Measurements from ENCODE around the gene TMEM132D.

TMEM132D gene

GRCh38 chr12:129825316-129825715, 78.5 kb downstream of the TMEM132D start:
- no peak for DNase-seq

GRCh38 chr12:129821964-129822363, 81.9 kb downstream of the TMEM132D start:
- DNase-seq: no peak

GRCh38 chr12:129819391-129819790, 84.4 kb downstream of the TMEM132D start:
- no peak for DNase-seq

- DNase-seq: no peak
Measured at GRCh38 chr12:129815846-129816245, 88.0 kb downstream of the TMEM132D start.

GRCh38 chr12:129811963-129812362, 91.9 kb downstream of the TMEM132D start:
- no peak for DNase-seq

GRCh38 chr12:129807136-129807535, 96.7 kb downstream of the TMEM132D start:
- DNase-seq: no peak

GRCh38 chr12:129791396-129791795, 112.4 kb downstream of the TMEM132D start:
- no peak for DNase-seq

GRCh38 chr12:129790930-129791329, 112.9 kb downstream of the TMEM132D start:
- DNase-seq: no peak

- no peak for DNase-seq
Measured at GRCh38 chr12:129790331-129790730, 113.5 kb downstream of the TMEM132D start.

GRCh38 chr12:129789921-129790320, 113.9 kb downstream of the TMEM132D start:
- DNase-seq: no peak

- no peak for DNase-seq
Measured at GRCh38 chr12:129788506-129789084, 115.2 kb downstream of the TMEM132D start.

- DNase-seq: no peak
Measured at GRCh38 chr12:129779989-129780388, 123.8 kb downstream of the TMEM132D start.

- no peak for DNase-seq
Measured at GRCh38 chr12:129779033-129779432, 124.8 kb downstream of the TMEM132D start.

GRCh38 chr12:129776977-129777667, 126.7 kb downstream of the TMEM132D start:
- DNase-seq: no peak

- DNase-seq: no peak
Measured at GRCh38 chr12:129772501-129773493, 131.0 kb downstream of the TMEM132D start.

- no peak for DNase-seq
Measured at GRCh38 chr12:129771238-129771637, 132.6 kb downstream of the TMEM132D start.

GRCh38 chr12:129765719-129766118, 138.1 kb downstream of the TMEM132D start:
- DNase-seq: no peak

- no peak for DNase-seq
Measured at GRCh38 chr12:129762436-129762835, 141.4 kb downstream of the TMEM132D start.

- no peak for DNase-seq
Measured at GRCh38 chr12:129753586-129753985, 150.2 kb downstream of the TMEM132D start.

- no peak for DNase-seq
Measured at GRCh38 chr12:129750421-129750820, 153.4 kb downstream of the TMEM132D start.

- DNase-seq: no peak
Measured at GRCh38 chr12:129746318-129746717, 157.5 kb downstream of the TMEM132D start.

- no peak for DNase-seq
Measured at GRCh38 chr12:129729170-129729569, 174.7 kb downstream of the TMEM132D start.

- no peak for DNase-seq
Measured at GRCh38 chr12:129727100-129727499, 176.7 kb downstream of the TMEM132D start.

- DNase-seq: no peak
Measured at GRCh38 chr12:129723260-129723659, 180.6 kb downstream of the TMEM132D start.
